Activated naive CD4-positive, alpha-beta T cell treated with anti-CD3 and anti-CD28 coated beads, Interleukin-2, amount 50 U/mL, for 72 hours (primary cell): ENCODE data around the gene SPDYE18. TPM values are rescaled to one million over a fixed set of nuclear protein-coding genes. Genes with fewer than 3 reads are reported as not detected.
"Not testable (repeated sequence)": the region's sequence is repeated elsewhere in the genome, so short reads cannot be mapped to it uniquely, and the experiment has no call there.

ENCODE experiments used
- ATAC-seq, 2 donors: fragments of 150-1000 bp; cut with Tn5 transposase; 2 replicates each; pipeline ENCODE4 v1.10.0; 2021; ENCODE audit warnings: mild to moderate bottlenecking in 2 of 2, moderate library complexity in 2 of 2
- DNase-seq, 2 donors: peaks; one replicate each; pipeline ENCODE4 v3.0.0; 2021 to 2022; ENCODE audit warnings: low spot score in 2 of 2
- H3K27ac Mint-ChIP-seq, 2 donors: one replicate each; pipeline ENCODE4 v1.8.0; 2022; ENCODE audit warnings: mild to moderate bottlenecking in 2 of 2, mixed read lengths in 2 of 2
- H3K36me3 Mint-ChIP-seq, 2 donors: one replicate each; pipeline ENCODE4 v1.8.0; 2022; ENCODE audit warnings: mixed read lengths in 2 of 2
- H3K9me3 Mint-ChIP-seq, 2 donors: one replicate each; pipeline ENCODE4 v1.8.0; 2022; ENCODE audit warnings: mixed read lengths in 2 of 2
- total RNA-seq, 2 donors: library from RNA; stranded (reverse); gene quantifications; one replicate each; pipeline ENCODE4 v1.2.3, GENCODE V29; 2022

Gene SPDYE18
- total RNA-seq, 2 donors from 2014 or later, result 0.36 to 0.68 TPM

GRCh38 chr7:77026349-77026748, 36.0 kb downstream of the SPDYE18 start:
- not testable (repeated sequence) for ATAC-seq, DNase-seq, H3K9me3 Mint-ChIP-seq, H3K27ac Mint-ChIP-seq, H3K36me3 Mint-ChIP-seq

- not testable (repeated sequence) for H3K36me3 Mint-ChIP-seq, ATAC-seq, H3K9me3 Mint-ChIP-seq, DNase-seq, H3K27ac Mint-ChIP-seq
These were observed 52.2 kb downstream of the SPDYE18 start for GRCh38 chr7:77010074-77010680.

GRCh38 chr7:77008000-77008399, 54.4 kb downstream of the SPDYE18 start:
- not testable (repeated sequence) for ATAC-seq, H3K9me3 Mint-ChIP-seq, H3K27ac Mint-ChIP-seq, DNase-seq, H3K36me3 Mint-ChIP-seq

DNA sequence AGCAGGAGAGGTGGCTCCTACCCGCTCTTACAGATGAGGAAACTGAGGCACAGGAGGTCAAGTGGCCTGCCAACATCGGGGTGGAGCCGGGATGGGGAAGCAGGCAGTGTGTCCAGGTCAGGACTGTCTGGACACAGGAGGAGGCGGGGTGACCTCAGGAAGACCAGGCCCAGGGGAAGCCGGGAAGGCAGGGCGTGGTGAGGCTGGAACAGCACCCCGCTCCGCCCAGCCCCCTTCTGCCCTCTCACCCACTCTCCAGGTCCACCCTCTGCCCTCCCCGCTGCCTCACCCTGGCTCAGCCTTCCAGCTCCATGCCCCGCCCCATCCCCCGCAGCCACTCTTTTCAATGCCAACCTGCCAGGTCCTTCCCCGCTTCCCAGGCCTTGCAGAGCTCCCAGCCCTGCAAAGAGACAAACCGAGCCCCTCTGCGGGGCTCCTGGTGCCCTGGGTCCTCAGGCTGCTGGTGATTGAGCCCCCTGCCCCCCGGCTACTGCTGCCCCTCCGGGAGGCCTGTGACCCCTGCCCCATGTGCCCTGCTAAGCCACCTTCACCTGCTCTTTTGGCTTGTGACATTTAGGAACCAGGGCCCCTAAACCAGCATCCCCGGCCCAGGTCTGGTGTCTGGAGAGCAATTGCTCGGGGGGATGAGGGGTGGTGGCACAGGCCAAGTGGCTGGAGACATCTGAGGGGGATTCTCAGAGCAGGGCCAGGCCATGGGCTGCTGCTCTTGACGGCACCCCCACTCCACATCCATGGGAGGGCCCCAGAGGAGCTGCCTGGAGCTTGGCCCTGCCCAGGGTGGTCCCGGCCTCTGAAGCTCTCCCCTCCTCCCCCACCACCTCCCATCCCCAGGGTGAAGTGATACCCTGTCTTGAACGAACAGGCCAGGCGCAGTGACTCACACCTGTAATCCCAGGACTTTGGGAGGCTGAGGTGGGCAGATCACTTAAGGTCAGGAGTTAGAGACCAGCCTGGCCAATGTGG, 55.9 kb downstream of the SPDYE18 start:
- not testable (repeated sequence) for ATAC-seq, H3K36me3 Mint-ChIP-seq, H3K27ac Mint-ChIP-seq, DNase-seq, H3K9me3 Mint-ChIP-seq

DNA sequence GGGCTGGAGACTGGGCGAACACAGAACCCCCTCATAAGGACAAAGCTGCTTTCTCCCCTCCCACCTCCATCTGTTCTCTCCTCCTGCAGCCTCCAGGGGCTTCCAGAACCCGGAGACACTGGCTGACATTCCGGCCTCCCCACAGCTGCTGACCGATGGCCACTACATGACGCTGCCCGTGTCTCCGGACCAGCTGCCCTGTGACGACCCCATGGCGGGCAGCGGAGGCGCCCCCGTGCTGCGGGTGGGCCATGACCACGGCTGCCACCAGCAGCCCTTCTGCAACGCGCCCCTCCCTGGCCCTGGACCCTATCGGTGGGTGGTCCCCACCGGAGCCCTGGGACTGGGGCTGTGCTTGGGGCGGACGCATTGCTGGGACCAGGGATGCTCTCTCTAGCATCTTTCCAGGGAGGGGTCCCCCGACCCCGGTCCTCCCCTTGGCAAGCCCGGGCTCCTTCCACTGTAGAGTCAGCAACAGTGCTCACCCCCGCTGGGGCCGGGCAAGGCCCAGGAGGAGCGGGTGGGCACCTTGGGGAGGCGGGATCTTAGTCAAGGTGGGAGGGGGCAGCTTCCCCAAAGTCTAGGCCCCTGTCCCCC, 56.8 kb downstream of the SPDYE18 start:
- H3K27ac Mint-ChIP-seq, ATAC-seq, H3K9me3 Mint-ChIP-seq, H3K36me3 Mint-ChIP-seq, DNase-seq: not testable (repeated sequence)

DNA sequence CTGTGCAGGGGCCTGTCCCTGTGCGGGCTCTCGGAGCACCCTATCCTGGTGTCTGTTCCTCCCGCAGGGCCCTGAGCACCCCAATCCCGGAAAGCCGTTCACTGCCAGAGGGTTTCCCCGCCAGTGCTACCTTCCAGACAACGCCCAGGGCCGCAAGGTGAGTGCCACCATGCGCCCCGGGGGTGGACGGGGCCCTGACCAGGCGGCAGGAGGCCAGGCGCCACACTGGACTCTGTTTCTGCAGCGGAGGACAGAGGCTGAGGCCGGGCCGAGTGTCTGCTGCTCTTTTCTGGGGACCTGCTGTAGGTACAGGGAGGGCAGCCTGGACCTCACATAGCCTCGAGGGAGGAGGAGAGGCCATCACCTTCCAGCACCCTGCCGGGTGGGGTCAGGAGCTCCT, 58.2 kb downstream of the SPDYE18 start:
- H3K9me3 Mint-ChIP-seq, H3K36me3 Mint-ChIP-seq, H3K27ac Mint-ChIP-seq, ATAC-seq, DNase-seq: not testable (repeated sequence)

DNA sequence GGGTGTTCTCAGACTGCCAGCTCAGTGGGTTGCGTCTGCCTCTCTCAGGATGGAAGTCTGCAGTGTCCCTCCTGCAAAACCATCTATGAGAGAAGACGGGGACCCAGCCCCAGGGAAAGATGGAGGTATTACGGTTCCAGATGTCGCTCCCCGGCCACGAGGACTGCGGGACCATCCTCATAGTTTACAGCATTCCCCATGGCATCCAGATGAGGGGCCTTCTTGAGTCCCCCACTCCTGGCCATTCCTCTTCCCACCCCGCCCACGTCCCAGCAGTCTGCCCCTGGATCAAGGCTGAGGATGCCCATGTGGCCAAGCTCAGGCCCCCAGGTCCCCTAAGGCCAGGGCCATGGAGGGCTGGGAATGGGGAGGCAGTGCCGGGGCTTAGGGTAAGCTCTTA, 59.1 kb downstream of the SPDYE18 start:
- not testable (repeated sequence) for H3K36me3 Mint-ChIP-seq, H3K9me3 Mint-ChIP-seq, H3K27ac Mint-ChIP-seq, ATAC-seq, DNase-seq

- ATAC-seq, DNase-seq, H3K36me3 Mint-ChIP-seq: not testable (repeated sequence)
These were observed 59.6 kb downstream of the SPDYE18 start for GRCh38 chr7:77002678-77003233.

DNA sequence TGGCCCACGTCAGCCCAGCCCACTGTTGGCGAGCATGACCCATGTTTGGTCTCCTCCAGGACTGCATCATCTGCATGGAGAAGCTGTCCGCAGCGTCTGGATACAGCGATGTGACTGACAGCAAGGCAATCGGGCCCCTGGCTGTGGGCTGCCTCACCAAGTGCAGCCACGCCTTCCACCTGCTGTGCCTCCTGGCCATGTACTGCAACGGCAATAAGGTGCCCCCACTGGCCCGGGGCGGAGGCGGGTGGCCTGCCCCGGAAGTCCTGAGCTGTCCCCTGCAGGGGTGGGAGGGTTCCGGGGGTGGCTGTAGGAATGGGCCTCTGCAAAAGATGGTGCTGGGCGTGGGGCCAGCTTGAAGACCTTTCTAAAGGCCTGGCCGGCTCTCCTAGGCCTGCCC, 60.3 kb downstream of the SPDYE18 start:
- not testable (repeated sequence) for ATAC-seq, H3K27ac Mint-ChIP-seq, DNase-seq, H3K36me3 Mint-ChIP-seq, H3K9me3 Mint-ChIP-seq

More at GRCh38 chr7:77002678-77003233, 59.6 kb downstream of the SPDYE18 start:
- not testable (repeated sequence) for H3K9me3 Mint-ChIP-seq, H3K27ac Mint-ChIP-seq

Other genes starting within 250 kb of the SPDYE18 start
- not detected for gene SPDYE17, start 30.2 kb downstream of the SPDYE18 start, total RNA-seq
- 1 to 10 TPM; 1.4 to 2.6 TPM for gene CCDC146, start 60.1 kb upstream of the SPDYE18 start, total RNA-seq
- gene FGL2, start 137.3 kb upstream of the SPDYE18 start, total RNA-seq, result under 1 TPM in 1 of 2 donors, not detected in 1; 0.14 TPM